HepG2 (cell line): ENCODE measurements around the gene RABGGTA. TPM values are rescaled to one million over a fixed set of nuclear protein-coding genes. Genes with fewer than 3 reads are reported as not detected.

Experiments
- ATAC-seq: fragments of 200-7000 bp; cut with Tn5 transposase; 3 replicates; pipeline ENCODE4 v1.9.1; 2020; ENCODE audit warnings: mild to moderate bottlenecking, moderate library complexity
- BruUV-seq: library from RNA; stranded (reverse); fragments of 400-500 nt; replicated peaks from 2 replicates; lab custom pipeline; 2021; lab: Mats Ljungman, UMichigan
- CTCF ChIA-PET: fragments of 300-600 bp; formaldehyde crosslinking; extraction: SDS; loops from one replicate; lab custom pipeline; 2021; ENCODE audit warnings: low total read pairs, inconsistent platforms, low intra/inter-chr PET ratio; lab: Yijun Ruan, JAX
- POLR2A ChIA-PET: fragments of 350-600 bp; sonication (Branson Sonifier 250); formaldehyde crosslinking; loops from one replicate; lab custom pipeline; 2020; ENCODE audit warnings: antibody characterized with exemption, inconsistent platforms; lab: Yijun Ruan, JAX
- DNase-seq: peaks from one replicate; pipeline ENCODE4 v3.0.0-alpha.2; 2015; ENCODE audit warnings: low spot score
- FAIRE-seq: peaks from 3 replicates; lab custom pipeline; 2011; peaks lifted over from hg19 to GRCh38; lab: Jason Lieb, UNC
- H2AFZ ChIP-seq: one replicate; pipeline ENCODE4 v1.6.1; 2011; ENCODE audit warnings: low read length, inconsistent platforms
- H3K27ac ChIP-seq: fragments of 300-600 bp; 3 replicates; pipeline ENCODE4 v1.8.0; 2011; ENCODE audit warnings: mixed run types, mild to moderate bottlenecking, mixed read lengths, low read length, inconsistent platforms; ENCODE audit not compliant: insufficient read depth; ENCODE audit errors: extremely low read length
- H3K27me3 ChIP-seq, 2 experiments: fragments of 200-600 bp in 1 of 2; 2 replicates in 1 of 2; 3 replicates in 1 of 2; pipeline versions ENCODE4 v1.6.0 to v1.8.0; 2011; ENCODE audit warnings: low read length in 2 of 2, mild to moderate bottlenecking in 2 of 2, moderate library complexity in 2 of 2, inconsistent platforms in 1 of 2; ENCODE audit not compliant: insufficient read depth in 2 of 2, control insufficient read depth in 1 of 2
- H3K36me3 ChIP-seq, 2 experiments: fragments of 200-600 bp in 1 of 2; replicated peaks in 1 of 2; 2 replicates in 1 of 2; 3 replicates in 1 of 2; pipeline versions ENCODE4 v1.5.1 to v1.8.0; 2011; ENCODE audit warnings: low read length in 2 of 2, inconsistent platforms in 1 of 2; ENCODE audit not compliant: insufficient read depth in 2 of 2, control insufficient read depth in 1 of 2
- H3K4me1 ChIP-seq: 2 replicates; pipeline ENCODE4 v1.5.1; 2012; ENCODE audit warnings: low read length, inconsistent platforms; ENCODE audit not compliant: insufficient read depth
- H3K4me2 ChIP-seq: 2 replicates; pipeline ENCODE4 v1.6.0; 2011; ENCODE audit warnings: low read depth, low read length, inconsistent platforms
- H3K4me3 ChIP-seq, 3 experiments: fragments of 200-600 bp in 1 of 3; sonication (generic), shearing (Covaris generic) in 1 of 3; replicated peaks in 1 of 3; 2 replicates each; pipeline ENCODE4 v1.5.1; 2011 to 2016; ENCODE audit warnings: low read length in 3 of 3, inconsistent platforms in 2 of 3, low read depth in 2 of 3, mild to moderate bottlenecking in 2 of 3, control low read depth in 1 of 3, mixed read lengths in 1 of 3; ENCODE audit not compliant: insufficient read depth in 1 of 3
- H3K79me2 ChIP-seq: one replicate; pipeline ENCODE4 v1.6.1; 2011; ENCODE audit warnings: low read length, inconsistent platforms; ENCODE audit not compliant: insufficient read depth
- H3K9ac ChIP-seq: 2 replicates; pipeline ENCODE4 v1.6.0; 2011; ENCODE audit warnings: mild to moderate bottlenecking, low read depth, low read length, inconsistent platforms; ENCODE audit not compliant: insufficient read depth
- H3K9me3 ChIP-seq: 2 replicates; pipeline ENCODE4 v1.5.1; 2012; ENCODE audit warnings: mild to moderate bottlenecking, low read length
- H4K20me1 ChIP-seq: 2 replicates; pipeline ENCODE4 v1.6.0; 2011; ENCODE audit warnings: inconsistent platforms, mild to moderate bottlenecking, low read length, moderate library complexity; ENCODE audit not compliant: insufficient read depth
- BORCS8-MEF2B ChIP-seq: sonication (generic); formaldehyde crosslinking; IDR thresholded peaks from 2 replicates; pipeline ENCODE4 v1.8.0; 2022; ENCODE audit warnings: mild to moderate bottlenecking, missing genetic modification reagents
- DPF2 ChIP-seq: sonication (generic); formaldehyde crosslinking; IDR thresholded peaks from 2 replicates; pipeline ENCODE4 v1.4.0; 2020; ENCODE audit warnings: mild to moderate bottlenecking, low read depth, missing genetic modification reagents, borderline replicate concordance
- FOXK1 ChIP-seq: sonication (generic); formaldehyde crosslinking; IDR thresholded peaks from 2 replicates; pipeline ENCODE4 v1.4.0; 2020; ENCODE audit warnings: low read depth, missing genetic modification reagents, borderline replicate concordance
- NAIF1 ChIP-seq: sonication (generic); formaldehyde crosslinking; IDR thresholded peaks from 2 replicates; pipeline ENCODE4 v1.5.0; 2020; ENCODE audit warnings: mild to moderate bottlenecking, missing genetic modification reagents, borderline replicate concordance
- NRL ChIP-seq: sonication (generic); formaldehyde crosslinking; IDR thresholded peaks from 2 replicates; pipeline ENCODE4 v1.5.0; 2020; ENCODE audit warnings: missing genetic modification reagents, mild to moderate bottlenecking, moderate library complexity, borderline replicate concordance
- POLR2G ChIP-seq: fragments of 200-400 bp; formaldehyde crosslinking; IDR thresholded peaks from 2 replicates; pipeline ENCODE4 v1.6.1; 2018; ENCODE audit warnings: mild to moderate bottlenecking, low read depth, low read length, moderate library complexity
- PRDM15 ChIP-seq: sonication (generic); formaldehyde crosslinking; IDR thresholded peaks from 2 replicates; pipeline ENCODE4 v1.4.0; 2020; ENCODE audit warnings: missing genetic modification reagents
- TCF7L2 ChIP-seq: IDR thresholded peaks from 2 replicates; pipeline ENCODE4 v1.6.1; 2011; ENCODE audit warnings: mild to moderate bottlenecking, low read depth, low read length, moderate library complexity
- ZFAT ChIP-seq: sonication (generic); formaldehyde crosslinking; conservative IDR thresholded peaks from 2 replicates; pipeline ENCODE4 v1.8.1; 2023; ENCODE audit warnings: missing genetic modification reagents, inconsistent platforms
- ZNF280D ChIP-seq: sonication (generic); formaldehyde crosslinking; IDR thresholded peaks from 2 replicates; pipeline ENCODE4 v1.5.1; 2020; ENCODE audit warnings: mild to moderate bottlenecking, missing genetic modification reagents
- ZNF33B ChIP-seq: sonication (generic); formaldehyde crosslinking; IDR thresholded peaks from 2 replicates; pipeline ENCODE4 v1.5.1; 2020; ENCODE audit warnings: mild to moderate bottlenecking, missing genetic modification reagents
- ZNF687 ChIP-seq: sonication (generic); formaldehyde crosslinking; IDR thresholded peaks from 2 replicates; pipeline ENCODE4 v1.5.1; 2020; ENCODE audit warnings: mild to moderate bottlenecking, missing genetic modification reagents, moderate library complexity
- WGBS: methylation state at CpG from one replicate; pipeline ENCODE4 v1.1.6; 2017; ENCODE audit warnings: low lambda C conversion rate; 5-methylcytosine and 5-hydroxymethylcytosine counted together
- in situ Hi-C: cut with HindIII; loops from 2 replicates; pipeline ENCODE4 v1.10.0; 2017; ENCODE audit warnings: low pct_unique_long_range_greater_than_20kb; ENCODE audit not compliant: extremely low pct_ligation_motif_present
- intact Hi-C: fragments of 100-400 bp; cut with micrococcal nuclease; formaldehyde crosslinking; loops from one replicate; pipeline ENCODE4 v1.10.0; 2022; ENCODE audit not compliant: unreplicated experiment
- polyA plus RNA-seq, 8 experiments: library from polyadenylated mRNA; depleted of rRNA in 3 of 8; stranded (reverse) in 7 of 8; unstranded in 1 of 8; fragments of >200 nt; fragmentation: Illumina TruSeq in 4 of 8; extraction: Trizol in 4 of 8; gene quantifications; 2 replicates each; pipeline versions ENCODE4 v1.2.1 to v1.2.3, GENCODE V29; 2011 to 2016; ENCODE audit warnings: low read depth in 4 of 8, missing spikeins in 1 of 8, mixed read lengths in 1 of 8; ENCODE audit not compliant: insufficient read depth in 1 of 8
- total RNA-seq, 5 experiments: library from RNA; depleted of rRNA; stranded (reverse); fragments of >200 nt; fragmentation: Illumina TruSeq; extraction: Trizol; gene quantifications; 2 replicates each; pipeline ENCODE4 v1.2.3, GENCODE V29; 2016; ENCODE audit warnings: low read depth in 1 of 5

The RABGGTA gene
- total and polyA plus RNA-seq, 2 of the 13 experiments (the other 11 are each of a cell fraction or from before 2014, with no cell fraction given) = 57.9 to 90.8 TPM

- FAIRE-seq (no peak), DNase-seq (no peak), ATAC-seq (no peak)
- Histone ChIP-seq H3K9me3 (no peaks in the 10 kb centered on the region), H3K4me1 (peaks cover 21% of the 10 kb centered on the region), H3K27me3 (no peaks in the 10 kb centered on the region), H3K79me2 (no peaks in the 10 kb centered on the region), H3K4me3 (no peak overlapping the region), H2AFZ (no peak overlapping the region), H3K9ac (no peak overlapping the region), H3K36me3 (peaks cover 4 to 13% of the 10 kb centered on the region in 2 experiments; a peak in 4 of 5 replicates), H3K27ac (no peak overlapping the region), H4K20me1 (no peaks in the 10 kb centered on the region), H3K4me2 (no peak overlapping the region)
- ChIA-PET POLR2A (interaction anchor here (0.8 to 16.5 kb wide), 4 partner anchors 8 to 170 kb away, joined by 3 to 435 read pairs (median 131); partner anchors contain the start of genes RABGGTA and TINF2), CTCF (no interaction called here)
- WGBS = 92% methylated on average over 20 of the region's 20 CpGs
- intact Hi-C loops (no loop called here), in situ Hi-C loops (no loop called here)
- BruUV-seq = no TSS peak
- TF ChIP-seq ZNF280D = no peak
- no peak for TF ChIP-seq DPF2 (CRISPR knock-in tag)
- TF ChIP-seq POLR2G = no peak
- TF ChIP-seq NRL (CRISPR knock-in tag) = 0 out of 2 replicates have a peak, but pooled peaks have one; percentile 2
- no peak for TF ChIP-seq NAIF1 (CRISPR knock-in tag)
- no peak for TF ChIP-seq FOXK1 (CRISPR knock-in tag)
- TF ChIP-seq PRDM15 = no peak
- TF ChIP-seq TCF7L2 = no peak
- TF ChIP-seq ZNF33B (CRISPR knock-in tag) = no peak
- no peak for TF ChIP-seq BORCS8-MEF2B (CRISPR knock-in tag)
- no peak for TF ChIP-seq ZNF687
- no peak for TF ChIP-seq ZFAT (CRISPR knock-in tag)
Observed at GRCh38 chr14:24261256-24261968, 10.0 kb downstream of the RABGGTA start.
